Spleen (tissue), 7 donors: ENCODE measurements around the gene POLR2H.

Experiments used
- CTCF ChIP-seq, 11 experiments: fragments of 200-600 bp in 7 of 11; fragments of 450-650 bp in 4 of 11; sonication (generic) in 4 of 11; IDR thresholded peaks in 8 of 11; conservative IDR thresholded peaks in 3 of 11; 1 replicate in 7 of 11; 2 replicates in 4 of 11; pipeline versions ENCODE4 v1.4.0 to v1.8.0; 2016 to 2021; ENCODE audit warnings: antibody characterized with exemption in 11 of 11, inconsistent platforms in 4 of 11, mild to moderate bottlenecking in 1 of 11
- POLR2AphosphoS5 ChIP-seq, 3 donors: sonication (generic); formaldehyde crosslinking; IDR thresholded peaks; one replicate each; pipeline ENCODE4 v1.5.1; 2017; ENCODE audit warnings: antibody characterized with exemption in 3 of 3
- donor health status: DM: no; HTN: no; CAD: no; lungs with moderate emphysema.
- donor health status: DM: no; HTN: no; CAD: no.
- donor health status: DM: no; HTN: no; CAD: no.

GRCh38 chr3:184387174-184387714 is 25.7 kb downstream of the POLR2H start:
- no peak for TF ChIP-seq POLR2AphosphoS5 (IDR thresholded peaks at IDR 0.05)
- no peak for TF ChIP-seq CTCF (IDR thresholded peaks at IDR 0.05 in 8 of 11, conservative IDR thresholded peaks at IDR 0.05 in 3 of 11)
